GM23338 (cell line): ENCODE measurements around the gene NMNAT1. TPM values are rescaled to one million over a fixed set of nuclear protein-coding genes. Genes with fewer than 3 reads are reported as not detected.

Experiments
- ATAC-seq: fragments of 200-7000 bp; cut with Tn5 transposase; 3 replicates; pipeline ENCODE4 v1.9.1; 2020
- DNase-seq: peaks from one replicate; pipeline ENCODE4 v3.0.0-alpha.2; 2015; ENCODE audit warnings: low spot score
- H2AFZ ChIP-seq: fragments of 200-600 bp; sonication (generic); 2 replicates; pipeline ENCODE4 v1.8.0; 2016; ENCODE audit warnings: antibody characterized with exemption, mild to moderate bottlenecking, moderate library complexity
- H3F3A ChIP-seq: fragments of 200-600 bp; sonication (generic); replicated peaks from 2 replicates; pipeline ENCODE4 v1.8.0; 2017; ENCODE audit warnings: antibody characterized with exemption, mixed run types, low read depth
- H3K27ac ChIP-seq: fragments of 200-600 bp; sonication (generic); 2 replicates; pipeline ENCODE4 v1.6.1; 2016; ENCODE audit warnings: low read depth
- H3K27me3 ChIP-seq: fragments of 200-600 bp; sonication (generic); 2 replicates; pipeline ENCODE4 v1.8.0; 2016; ENCODE audit warnings: mild to moderate bottlenecking, mixed run types, moderate library complexity; ENCODE audit not compliant: insufficient read depth
- H3K36me3 ChIP-seq: fragments of 200-600 bp; sonication (generic); 2 replicates; pipeline ENCODE4 v1.8.0; 2016; ENCODE audit warnings: mild to moderate bottlenecking; ENCODE audit not compliant: insufficient read depth
- H3K4me1 ChIP-seq: fragments of 200-600 bp; sonication (generic); 2 replicates; pipeline ENCODE4 v1.8.0; 2016; ENCODE audit warnings: mild to moderate bottlenecking, moderate library complexity; ENCODE audit not compliant: insufficient read depth
- H3K4me2 ChIP-seq: fragments of 200-600 bp; sonication (generic); 2 replicates; pipeline ENCODE4 v1.7.1; 2017; ENCODE audit warnings: mixed run types
- H3K4me3 ChIP-seq: fragments of 200-600 bp; sonication (generic); 2 replicates; pipeline ENCODE4 v1.6.1; 2016; ENCODE audit warnings: mixed run types
- H3K79me2 ChIP-seq: fragments of 200-600 bp; sonication (generic); replicated peaks from 2 replicates; pipeline ENCODE4 v1.8.0; 2017; ENCODE audit warnings: mild to moderate bottlenecking; ENCODE audit not compliant: insufficient read depth
- H3K9me2 ChIP-seq: fragments of 200-600 bp; sonication (generic); 2 replicates; pipeline ENCODE4 v1.8.0; 2017; ENCODE audit not compliant: insufficient read depth
- H4K20me1 ChIP-seq: fragments of 200-600 bp; sonication (generic); replicated peaks from 2 replicates; pipeline ENCODE4 v1.8.0; 2017; ENCODE audit warnings: mild to moderate bottlenecking; ENCODE audit not compliant: insufficient read depth
- H3K27ac Mint-ChIP-seq: 2 replicates; pipeline ENCODE4 v1.8.0; 2020; ENCODE audit warnings: inconsistent platforms, mild to moderate bottlenecking, moderate library complexity, mixed read lengths
- H3K27me3 Mint-ChIP-seq: 3 replicates; pipeline ENCODE4 v1.8.0; 2022; ENCODE audit warnings: low read depth, mild to moderate bottlenecking, moderate library complexity, mixed read lengths, inconsistent platforms; ENCODE audit not compliant: insufficient read depth, poor library complexity
- H3K36me3 Mint-ChIP-seq: 3 replicates; pipeline ENCODE4 v1.8.0; 2021; ENCODE audit warnings: low read depth, mild to moderate bottlenecking, inconsistent platforms, moderate library complexity, mixed read lengths
- H3K4me1 Mint-ChIP-seq: 3 replicates; pipeline ENCODE4 v1.8.0; 2020; ENCODE audit warnings: mild to moderate bottlenecking, inconsistent platforms, mixed read lengths
- H3K4me3 Mint-ChIP-seq: 3 replicates; pipeline ENCODE4 v1.8.0; 2021; ENCODE audit warnings: moderate library complexity, mild to moderate bottlenecking, inconsistent platforms, mixed read lengths
- H3K9me3 Mint-ChIP-seq: 3 replicates; pipeline ENCODE4 v1.8.0; 2020; ENCODE audit warnings: moderate library complexity, mild to moderate bottlenecking, inconsistent platforms, mixed read lengths
- CREB1 ChIP-seq: fragments of 250-450 bp; sonication (Bioruptor Pico); IDR thresholded peaks from 2 replicates; pipeline ENCODE4 v1.5.0; 2020; ENCODE audit warnings: low read depth, mild to moderate bottlenecking, moderate library complexity
- ETS1 ChIP-seq: IDR thresholded peaks from 2 replicates; pipeline ENCODE4 v1.6.1; 2016; ENCODE audit warnings: antibody characterized with exemption
- EZH2 ChIP-seq: fragments of 200-600 bp; sonication (generic); IDR thresholded peaks from one replicate; pipeline ENCODE4 v1.8.0; 2017; ENCODE audit warnings: antibody characterized with exemption, mild to moderate bottlenecking, low read depth; ENCODE audit not compliant: unreplicated experiment
- EZH2phosphoT487 ChIP-seq: fragments of 200-600 bp; sonication (generic); IDR thresholded peaks from one replicate; pipeline ENCODE4 v1.8.1; 2018; ENCODE audit warnings: antibody characterized with exemption; ENCODE audit not compliant: unreplicated experiment
- JUNB ChIP-seq: IDR thresholded peaks from one replicate; pipeline ENCODE4 v1.6.1; 2016; ENCODE audit warnings: antibody characterized with exemption; ENCODE audit not compliant: unreplicated experiment
- POLR2AphosphoS5 ChIP-seq: IDR thresholded peaks from 2 replicates; pipeline ENCODE4 v1.6.1; 2016; ENCODE audit warnings: antibody characterized with exemption, low read depth
- ZNF114 ChIP-seq: fragments of 250-450 bp; sonication (Bioruptor Pico); IDR thresholded peaks from 2 replicates; pipeline ENCODE4 v1.5.0; 2020; ENCODE audit warnings: mild to moderate bottlenecking, moderate library complexity
- polyA plus RNA-seq: library from polyadenylated mRNA; unstranded; fragments of >200 nt; fragmentation: Nextera tagmentation; extraction: Ambion mirVana; gene quantifications from 2 replicates; pipeline ENCODE4 v1.2.1, GENCODE V29; 2016
- total RNA-seq: library from RNA; depleted of rRNA; stranded (reverse); fragments of >200 nt; shearing (Covaris generic); gene quantifications from 2 replicates; pipeline ENCODE4 v1.2.3, GENCODE V29; 2014
- TF ChIP-seq, protein P1 (sequence below): fragments of 250-450 bp; sonication (Bioruptor Pico); IDR thresholded peaks from 2 replicates; pipeline ENCODE4 v1.5.0; 2020; ENCODE audit warnings: mild to moderate bottlenecking, moderate library complexity

Gene NMNAT1
- total and polyA plus RNA-seq, 2 experiments from 2014 or later = 2.5 to 3.9 TPM

- TF ChIP-seq, protein P1, sequence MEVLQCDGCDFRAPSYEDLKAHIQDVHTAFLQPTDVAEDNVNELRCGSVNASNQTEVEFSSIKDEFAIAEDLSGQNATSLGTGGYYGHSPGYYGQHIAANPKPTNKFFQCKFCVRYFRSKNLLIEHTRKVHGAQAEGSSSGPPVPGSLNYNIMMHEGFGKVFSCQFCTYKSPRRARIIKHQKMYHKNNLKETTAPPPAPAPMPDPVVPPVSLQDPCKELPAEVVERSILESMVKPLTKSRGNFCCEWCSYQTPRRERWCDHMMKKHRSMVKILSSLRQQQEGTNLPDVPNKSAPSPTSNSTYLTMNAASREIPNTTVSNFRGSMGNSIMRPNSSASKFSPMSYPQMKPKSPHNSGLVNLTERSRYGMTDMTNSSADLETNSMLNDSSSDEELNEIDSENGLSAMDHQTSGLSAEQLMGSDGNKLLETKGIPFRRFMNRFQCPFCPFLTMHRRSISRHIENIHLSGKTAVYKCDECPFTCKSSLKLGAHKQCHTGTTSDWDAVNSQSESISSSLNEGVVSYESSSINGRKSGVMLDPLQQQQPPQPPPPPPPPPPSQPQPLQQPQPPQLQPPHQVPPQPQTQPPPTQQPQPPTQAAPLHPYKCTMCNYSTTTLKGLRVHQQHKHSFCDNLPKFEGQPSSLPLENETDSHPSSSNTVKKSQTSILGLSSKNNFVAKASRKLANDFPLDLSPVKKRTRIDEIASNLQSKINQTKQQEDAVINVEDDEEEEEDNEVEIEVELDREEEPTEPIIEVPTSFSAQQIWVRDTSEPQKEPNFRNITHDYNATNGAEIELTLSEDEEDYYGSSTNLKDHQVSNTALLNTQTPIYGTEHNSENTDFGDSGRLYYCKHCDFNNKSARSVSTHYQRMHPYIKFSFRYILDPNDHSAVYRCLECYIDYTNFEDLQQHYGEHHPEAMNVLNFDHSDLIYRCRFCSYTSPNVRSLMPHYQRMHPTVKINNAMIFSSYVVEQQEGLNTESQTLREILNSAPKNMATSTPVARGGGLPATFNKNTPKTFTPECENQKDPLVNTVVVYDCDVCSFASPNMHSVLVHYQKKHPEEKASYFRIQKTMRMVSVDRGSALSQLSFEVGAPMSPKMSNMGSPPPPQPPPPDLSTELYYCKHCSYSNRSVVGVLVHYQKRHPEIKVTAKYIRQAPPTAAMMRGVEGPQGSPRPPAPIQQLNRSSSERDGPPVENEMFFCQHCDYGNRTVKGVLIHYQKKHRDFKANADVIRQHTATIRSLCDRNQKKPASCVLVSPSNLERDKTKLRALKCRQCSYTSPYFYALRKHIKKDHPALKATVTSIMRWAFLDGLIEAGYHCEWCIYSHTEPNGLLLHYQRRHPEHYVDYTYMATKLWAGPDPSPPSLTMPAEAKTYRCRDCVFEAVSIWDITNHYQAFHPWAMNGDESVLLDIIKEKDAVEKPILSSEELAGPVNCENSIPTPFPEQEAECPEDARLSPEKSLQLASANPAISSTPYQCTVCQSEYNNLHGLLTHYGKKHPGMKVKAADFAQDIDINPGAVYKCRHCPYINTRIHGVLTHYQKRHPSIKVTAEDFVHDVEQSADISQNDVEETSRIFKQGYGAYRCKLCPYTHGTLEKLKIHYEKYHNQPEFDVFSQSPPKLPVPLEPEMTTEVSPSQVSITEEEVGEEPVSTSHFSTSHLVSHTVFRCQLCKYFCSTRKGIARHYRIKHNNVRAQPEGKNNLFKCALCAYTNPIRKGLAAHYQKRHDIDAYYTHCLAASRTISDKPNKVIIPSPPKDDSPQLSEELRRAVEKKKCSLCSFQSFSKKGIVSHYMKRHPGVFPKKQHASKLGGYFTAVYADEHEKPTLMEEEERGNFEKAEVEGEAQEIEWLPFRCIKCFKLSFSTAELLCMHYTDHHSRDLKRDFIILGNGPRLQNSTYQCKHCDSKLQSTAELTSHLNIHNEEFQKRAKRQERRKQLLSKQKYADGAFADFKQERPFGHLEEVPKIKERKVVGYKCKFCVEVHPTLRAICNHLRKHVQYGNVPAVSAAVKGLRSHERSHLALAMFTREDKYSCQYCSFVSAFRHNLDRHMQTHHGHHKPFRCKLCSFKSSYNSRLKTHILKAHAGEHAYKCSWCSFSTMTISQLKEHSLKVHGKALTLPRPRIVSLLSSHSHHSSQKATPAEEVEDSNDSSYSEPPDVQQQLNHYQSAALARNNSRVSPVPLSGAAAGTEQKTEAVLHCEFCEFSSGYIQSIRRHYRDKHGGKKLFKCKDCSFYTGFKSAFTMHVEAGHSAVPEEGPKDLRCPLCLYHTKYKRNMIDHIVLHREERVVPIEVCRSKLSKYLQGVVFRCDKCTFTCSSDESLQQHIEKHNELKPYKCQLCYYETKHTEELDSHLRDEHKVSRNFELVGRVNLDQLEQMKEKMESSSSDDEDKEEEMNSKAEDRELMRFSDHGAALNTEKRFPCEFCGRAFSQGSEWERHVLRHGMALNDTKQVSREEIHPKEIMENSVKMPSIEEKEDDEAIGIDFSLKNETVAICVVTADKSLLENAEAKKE (CRISPR knock-in tag) = no peak
- TF ChIP-seq JUNB (no peak), CREB1 (CRISPR knock-in tag) (no peak)
Observed at GRCh38 chr1:9984253-9984652, 41.0 kb downstream of the NMNAT1 start (continued).

GRCh38 chr1:9985001-9985400, 41.7 kb downstream of the NMNAT1 start:
- no peak overlapping the region for H3K4me3 Mint-ChIP-seq
- ATAC-seq = no peak
- H3K4me1 Mint-ChIP-seq = no peaks in the 10 kb centered on the region
- TF ChIP-seq ETS1 (no peak), POLR2AphosphoS5 (no peak), EZH2phosphoT487 (no peak), EZH2 (no peak), CREB1 (CRISPR knock-in tag) (no peak), ZNF114 (CRISPR knock-in tag) (no peak)
- TF ChIP-seq, protein P1 (CRISPR knock-in tag) = no peak

More at GRCh38 chr1:9985001-9985400, 41.7 kb downstream of the NMNAT1 start:
- H3K27ac ChIP-seq = no peak overlapping the region
- H3K9me2 ChIP-seq = no peaks in the 10 kb centered on the region
- Mint-ChIP-seq H3K27me3 (peaks cover 4% of the 10 kb centered on the region), H3K9me3 (no peaks in the 10 kb centered on the region), H3K27ac (no peak overlapping the region), H3K36me3 (no peaks in the 10 kb centered on the region)
- H2AFZ ChIP-seq = no peak overlapping the region
- H3K27me3 ChIP-seq = no peaks in the 10 kb centered on the region
- no peaks in the 10 kb centered on the region for H3F3A ChIP-seq
- H3K79me2 ChIP-seq = no peaks in the 10 kb centered on the region
- no peak overlapping the region for H3K4me3 ChIP-seq
- H3K4me2 ChIP-seq = no peak overlapping the region
- no peaks in the 10 kb centered on the region for H3K4me1 ChIP-seq
- no peak for DNase-seq
- no peaks in the 10 kb centered on the region for H4K20me1 ChIP-seq
- no peaks in the 10 kb centered on the region for H3K36me3 ChIP-seq
